ENCODE data around the gene SLC5A5.
"Not testable (repeated sequence)": the region's sequence is repeated elsewhere in the genome, so short reads cannot be mapped to it uniquely, and the experiment has no call there.

The SLC5A5 gene

GRCh38 chr19:17915940-17916593 lies 44.3 kb downstream of the SLC5A5 start:
- DNase-seq: no peak
- Mint-ChIP-seq H3K4me3 (no peak overlapping the region), H3K27ac (no peak overlapping the region), H3K9me3 (peaks cover 7% of the 10 kb centered on the region), H3K27me3 (peaks cover 15% of the 10 kb centered on the region), H3K36me3 (ENCODE audit: low read depth) (no peaks in the 10 kb centered on the region), H3K4me1 (ENCODE audit: low read depth) (no peaks in the 10 kb centered on the region)

- not testable (repeated sequence) for H3K9me3 Mint-ChIP-seq; H3K4me1 Mint-ChIP-seq (ENCODE audit: low read depth); H3K4me3 Mint-ChIP-seq; H3K27ac Mint-ChIP-seq; H3K36me3 Mint-ChIP-seq (ENCODE audit: low read depth); DNase-seq
- H3K27me3 Mint-ChIP-seq: peaks cover 15% of the 10 kb centered on the region
Measured at GRCh38 chr19:17918151-17918550, 46.4 kb downstream of the SLC5A5 start.

- H3K27me3 Mint-ChIP-seq: peaks cover 15% of the 10 kb centered on the region
- not testable (repeated sequence) for H3K36me3 Mint-ChIP-seq (ENCODE audit: low read depth); H3K4me1 Mint-ChIP-seq (ENCODE audit: low read depth); H3K27ac Mint-ChIP-seq; H3K9me3 Mint-ChIP-seq; H3K4me3 Mint-ChIP-seq; DNase-seq
Measured at GRCh38 chr19:17919122-17919521, 47.4 kb downstream of the SLC5A5 start.

GRCh38 chr19:17920527-17920926 lies 48.8 kb downstream of the SLC5A5 start:
- Mint-ChIP-seq H3K36me3 (ENCODE audit: low read depth) (no peaks in the 10 kb centered on the region), H3K27ac (no peak overlapping the region), H3K4me3 (no peak overlapping the region), H3K27me3 (peaks cover 15% of the 10 kb centered on the region), H3K4me1 (ENCODE audit: low read depth) (no peaks in the 10 kb centered on the region), H3K9me3 (no peaks in the 10 kb centered on the region)
- no peak for DNase-seq

- Mint-ChIP-seq H3K9me3 (no peaks in the 10 kb centered on the region), H3K27me3 (peaks cover 7% of the 10 kb centered on the region), H3K36me3 (ENCODE audit: low read depth) (no peaks in the 10 kb centered on the region), H3K4me3 (no peak overlapping the region), H3K27ac (no peak overlapping the region), H3K4me1 (ENCODE audit: low read depth) (no peaks in the 10 kb centered on the region)
- DNase-seq: no peak
Measured at GRCh38 chr19:17922138-17922537, 50.4 kb downstream of the SLC5A5 start.

- Mint-ChIP-seq H3K4me1 (ENCODE audit: low read depth) (peaks cover 6% of the 10 kb centered on the region), H3K9me3 (no peaks in the 10 kb centered on the region), H3K4me3 (no peak overlapping the region), H3K27me3 (no peaks in the 10 kb centered on the region), H3K27ac (no peak overlapping the region), H3K36me3 (ENCODE audit: low read depth) (no peaks in the 10 kb centered on the region)
- DNase-seq: no peak
Measured at GRCh38 chr19:17926044-17926443, 54.3 kb downstream of the SLC5A5 start.

- H3K36me3 Mint-ChIP-seq (ENCODE audit: low read depth): peaks cover 8% of the 10 kb centered on the region
- H3K4me3 Mint-ChIP-seq: no peak overlapping the region
- H3K9me3 Mint-ChIP-seq: no peaks in the 10 kb centered on the region
- H3K27ac Mint-ChIP-seq: peak overlapping the region; percentile 40
- no peaks in the 10 kb centered on the region for H3K27me3 Mint-ChIP-seq
- no peak for DNase-seq
- peaks cover 23% of the 10 kb centered on the region for H3K4me1 Mint-ChIP-seq (ENCODE audit: low read depth)
Measured at GRCh38 chr19:17929056-17929455, 57.3 kb downstream of the SLC5A5 start.

- peak; percentile 43 for DNase-seq
- no peaks in the 10 kb centered on the region for H3K27me3 Mint-ChIP-seq
- peak overlapping the region; percentile 47 for H3K27ac Mint-ChIP-seq
- H3K36me3 Mint-ChIP-seq (ENCODE audit: low read depth): peaks cover 22% of the 10 kb centered on the region
- peaks cover 25% of the 10 kb centered on the region for H3K4me1 Mint-ChIP-seq (ENCODE audit: low read depth)
- no peaks in the 10 kb centered on the region for H3K9me3 Mint-ChIP-seq
- peak overlapping the region; percentile 88 for H3K4me3 Mint-ChIP-seq
Measured at GRCh38 chr19:17931532-17932191, 59.9 kb downstream of the SLC5A5 start.

GRCh38 chr19:17932485-17933338 lies 61.0 kb downstream of the SLC5A5 start, which contains the start of gene CCDC124:
Gene CCDC124, plus strand, starts transcription at chr19:17933015. Its CDS starts 3,406 bp downstream, at chr19:17936421.
- DNase-seq: peak; percentile 92
- no peaks in the 10 kb centered on the region for H3K27me3 Mint-ChIP-seq
- peak within 1 kb of the TSS; percentile 88 for H3K4me3 Mint-ChIP-seq
- H3K4me1 Mint-ChIP-seq (ENCODE audit: low read depth): peaks cover 31% of the 10 kb centered on the region
- peaks cover 31% of the 10 kb centered on the region for H3K36me3 Mint-ChIP-seq (ENCODE audit: low read depth)
- peak within 1 kb of the TSS; percentile 99 for H3K27ac Mint-ChIP-seq
- no peaks in the 10 kb centered on the region for H3K9me3 Mint-ChIP-seq

GRCh38 chr19:17933414-17934129 lies 61.8 kb downstream of the SLC5A5 start:
- Mint-ChIP-seq H3K27me3 (no peaks in the 10 kb centered on the region), H3K4me3 (peak overlapping the region; percentile 88)
- DNase-seq: no peak

GRCh38 chr19:17936379-17936778 lies 64.6 kb downstream of the SLC5A5 start:
- H3K36me3 Mint-ChIP-seq (ENCODE audit: low read depth): peaks cover 64% of the 10 kb centered on the region
- H3K9me3 Mint-ChIP-seq: no peaks in the 10 kb centered on the region
- no peak overlapping the region for H3K27ac Mint-ChIP-seq
- no peaks in the 10 kb centered on the region for H3K27me3 Mint-ChIP-seq
- H3K4me3 Mint-ChIP-seq: no peak overlapping the region
- H3K4me1 Mint-ChIP-seq (ENCODE audit: low read depth): peaks cover 30% of the 10 kb centered on the region
- no peak for DNase-seq

More at GRCh38 chr19:17933414-17934129, 61.8 kb downstream of the SLC5A5 start:
- peak overlapping the region; percentile 99 for H3K27ac Mint-ChIP-seq
- no peaks in the 10 kb centered on the region for H3K9me3 Mint-ChIP-seq
- peaks cover 39% of the 10 kb centered on the region for H3K36me3 Mint-ChIP-seq (ENCODE audit: low read depth)
- peaks cover 37% of the 10 kb centered on the region for H3K4me1 Mint-ChIP-seq (ENCODE audit: low read depth)

GRCh38 chr19:17937371-17937900 lies 65.7 kb downstream of the SLC5A5 start:
- DNase-seq: no peak
- Mint-ChIP-seq H3K36me3 (ENCODE audit: low read depth) (peaks cover 73% of the 10 kb centered on the region), H3K4me1 (ENCODE audit: low read depth) (peaks cover 21% of the 10 kb centered on the region), H3K9me3 (no peaks in the 10 kb centered on the region), H3K27me3 (no peaks in the 10 kb centered on the region), H3K4me3 (no peak overlapping the region), H3K27ac (no peak overlapping the region)

GRCh38 chr19:17938092-17938845 lies 66.5 kb downstream of the SLC5A5 start:
- no peak overlapping the region for H3K4me3 Mint-ChIP-seq
- peaks cover 71% of the 10 kb centered on the region for H3K36me3 Mint-ChIP-seq (ENCODE audit: low read depth)
- H3K4me1 Mint-ChIP-seq (ENCODE audit: low read depth): peaks cover 20% of the 10 kb centered on the region
- no peaks in the 10 kb centered on the region for H3K27me3 Mint-ChIP-seq
- no peaks in the 10 kb centered on the region for H3K9me3 Mint-ChIP-seq
- DNase-seq: peak; percentile 88
- no peak overlapping the region for H3K27ac Mint-ChIP-seq
